ENCODE measurements around the gene GPR161.
A peak's percentile ranks its signal among the peaks of the same experiment; 100 is the strongest.
"Not testable (repeated sequence)": the region's sequence is repeated elsewhere in the genome, so short reads cannot be mapped to it uniquely, and the experiment has no call there.

Gene GPR161

GRCh38 chr1:168136709-168137514 is at the start of gene GPR161:
Gene GPR161 (minus strand): TSS chr1:168136930. CDS start chr1:168104850, 32,080 bp downstream.
- DNase-seq, result peak; percentile 11

- not testable (repeated sequence) for DNase-seq
These were observed 44.5 kb upstream of the GPR161 start for GRCh38 chr1:168181063-168181720.

GRCh38 chr1:168180148-168180524 is 43.4 kb upstream of the GPR161 start:
- no peak for DNase-seq

GRCh38 chr1:168179438-168180147 is 42.9 kb upstream of the GPR161 start:
- no peak for DNase-seq

- DNase-seq, result peak; percentile 96
These were observed 42.1 kb upstream of the GPR161 start, which contains the start of gene TIPRL for GRCh38 chr1:168178638-168179437. Gene TIPRL (plus strand): TSS chr1:168178962. CDS start chr1:168179078, 116 bp downstream.

- no peak for DNase-seq
These were observed 41.5 kb upstream of the GPR161 start for GRCh38 chr1:168178227-168178637.

GRCh38 chr1:168172250-168172915 is 35.7 kb upstream of the GPR161 start:
- no peak for DNase-seq

- no peak for DNase-seq
These were observed 34.1 kb upstream of the GPR161 start for GRCh38 chr1:168170564-168171508.

GRCh38 chr1:168167806-168168205 is 31.1 kb upstream of the GPR161 start:
- DNase-seq, result no peak

GRCh38 chr1:168164771-168165170 is 28.0 kb upstream of the GPR161 start:
- DNase-seq, result no peak

GRCh38 chr1:168163670-168164069 is 26.9 kb upstream of the GPR161 start:
- DNase-seq, result no peak

GRCh38 chr1:168161459-168161858 is 24.7 kb upstream of the GPR161 start:
- no peak for DNase-seq

- DNase-seq, result no peak
These were observed 23.2 kb upstream of the GPR161 start for GRCh38 chr1:168159979-168160378.

GRCh38 chr1:168159251-168159650 is 22.5 kb upstream of the GPR161 start:
- DNase-seq, result no peak

- DNase-seq, result no peak
These were observed 20.9 kb upstream of the GPR161 start for GRCh38 chr1:168157638-168158037.

GRCh38 chr1:168155910-168156309 is 19.2 kb upstream of the GPR161 start:
- no peak for DNase-seq

GRCh38 chr1:168154707-168155106 is 18.0 kb upstream of the GPR161 start:
- not testable (repeated sequence) for DNase-seq

GRCh38 chr1:168151935-168152334 is 15.2 kb upstream of the GPR161 start:
- DNase-seq, result no peak

- no peak for DNase-seq
These were observed 13.6 kb upstream of the GPR161 start for GRCh38 chr1:168150283-168150682.

- no peak for DNase-seq
These were observed 12.2 kb upstream of the GPR161 start for GRCh38 chr1:168148916-168149315.

- no peak for DNase-seq
These were observed 9.9 kb upstream of the GPR161 start for GRCh38 chr1:168146626-168147025.
